Stimulated activated CD4-positive, alpha-beta T cell treated with anti-CD3 and anti-CD28 coated beads, Interleukin-12 subunit alpha, Interleukin-12 subunit beta, amount 100 ng/mL, for 48 hours (primary cell): Measurements from ENCODE around the gene REN.

Experiments used
- DNase-seq, 3 donors: peaks; one replicate each; pipeline ENCODE4 v3.0.0-alpha.2; 2020; ENCODE audit warnings: low read depth in 2 of 3, low spot score in 1 of 3

Gene REN

GRCh38 chr1:204191456-204191855 is 25.3 kb upstream of the REN start:
- DNase-seq: no peak

- no peak for DNase-seq
These were observed 24.4 kb upstream of the REN start for GRCh38 chr1:204190212-204191211.

GRCh38 chr1:204188959-204189639 is 23.0 kb upstream of the REN start:
- no peak for DNase-seq

GRCh38 chr1:204186597-204186996 is 20.5 kb upstream of the REN start:
- no peak for DNase-seq

GRCh38 chr1:204181116-204181515 is 15.0 kb upstream of the REN start:
- DNase-seq: no peak

- DNase-seq: no peak
These were observed 14.0 kb upstream of the REN start for GRCh38 chr1:204180133-204180532.

GRCh38 chr1:204178487-204179281 is 12.5 kb upstream of the REN start:
- DNase-seq: no peak

GRCh38 chr1:204177133-204177532 is 11.0 kb upstream of the REN start:
- DNase-seq: no peak

GRCh38 chr1:204176049-204176448 is 9.9 kb upstream of the REN start:
- DNase-seq: no peak

- no peak for DNase-seq
These were observed 8.8 kb upstream of the REN start for GRCh38 chr1:204174958-204175357.

GRCh38 chr1:204172404-204173029 is 6.4 kb upstream of the REN start:
- no peak for DNase-seq

GRCh38 chr1:204171751-204172178 is 5.6 kb upstream of the REN start:
- no peak for DNase-seq

GRCh38 chr1:204170494-204171155 is 4.5 kb upstream of the REN start:
- DNase-seq: no peak

- DNase-seq: no peak
These were observed 3.7 kb upstream of the REN start for GRCh38 chr1:204169858-204170257.

GRCh38 chr1:204167730-204168129 is 1.6 kb upstream of the REN start:
- DNase-seq: no peak

- DNase-seq: peak; percentile 63 to 83 (median 69)
These were observed 3.6 kb downstream of the REN start for GRCh38 chr1:204162494-204163074.

GRCh38 chr1:204161609-204162493 is 4.3 kb downstream of the REN start:
- no peak for DNase-seq

GRCh38 chr1:204157962-204158361 is 8.2 kb downstream of the REN start:
- DNase-seq: no peak

GRCh38 chr1:204155881-204156280 is 10.3 kb downstream of the REN start:
- no peak for DNase-seq
